GM12874 (cell line): Measurements from ENCODE around the gene CCKAR.

Experiments used
- CTCF ChIP-seq: IDR thresholded peaks from 2 replicates; pipeline ENCODE4 v1.5.1; 2011; ENCODE audit warnings: low read depth, mild to moderate bottlenecking, control low read depth, low read length, moderate library complexity; ENCODE audit not compliant: insufficient read depth

The CCKAR gene

DNA sequence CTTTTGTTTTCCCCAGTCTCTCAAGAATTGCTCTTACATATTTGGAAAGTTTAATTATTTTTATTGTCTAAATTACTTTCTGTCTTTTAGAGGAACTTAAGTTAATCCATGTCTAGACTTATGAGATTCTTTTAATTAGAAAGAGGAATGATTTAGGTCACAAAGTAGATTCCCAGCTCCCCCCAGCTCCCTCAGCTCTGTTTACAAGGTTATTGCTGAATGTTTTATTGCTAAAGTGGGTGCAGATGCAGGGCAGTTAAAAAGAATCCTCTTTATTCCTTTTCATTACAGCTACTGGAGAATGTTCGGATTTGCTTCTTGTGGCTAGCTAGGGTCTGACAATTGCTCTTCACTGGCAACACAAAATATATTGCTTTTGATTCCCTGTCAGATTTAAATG is 33.7 kb upstream of the CCKAR start:
- no peak for TF ChIP-seq CTCF

- no peak for TF ChIP-seq CTCF
Measured at GRCh38 chr4:26522478-26522877, 32.2 kb upstream of the CCKAR start.

- TF ChIP-seq CTCF, result no peak
Measured at GRCh38 chr4:26520728-26521450, 30.6 kb upstream of the CCKAR start.

GRCh38 chr4:26515936-26516335 is 25.7 kb upstream of the CCKAR start:
- no peak for TF ChIP-seq CTCF

- no peak for TF ChIP-seq CTCF
Measured at GRCh38 chr4:26510334-26510964, 20.2 kb upstream of the CCKAR start.

- no peak for TF ChIP-seq CTCF
Measured at GRCh38 chr4:26509681-26510333, 19.5 kb upstream of the CCKAR start.

- TF ChIP-seq CTCF, result no peak
Measured at GRCh38 chr4:26507286-26507685, 17.0 kb upstream of the CCKAR start.
